Stimulated activated CD4-positive, alpha-beta T cell treated with anti-CD3 and anti-CD28 coated beads, TNF-alpha, amount 100 ng/mL, for 48 hours (primary cell): ENCODE results near the gene AHCYL2.

Source experiments
- DNase-seq, 3 donors: peaks; one replicate each; pipeline ENCODE4 v3.0.0-alpha.2; 2020; ENCODE audit warnings: low read depth in 3 of 3

AHCYL2 gene

DNA sequence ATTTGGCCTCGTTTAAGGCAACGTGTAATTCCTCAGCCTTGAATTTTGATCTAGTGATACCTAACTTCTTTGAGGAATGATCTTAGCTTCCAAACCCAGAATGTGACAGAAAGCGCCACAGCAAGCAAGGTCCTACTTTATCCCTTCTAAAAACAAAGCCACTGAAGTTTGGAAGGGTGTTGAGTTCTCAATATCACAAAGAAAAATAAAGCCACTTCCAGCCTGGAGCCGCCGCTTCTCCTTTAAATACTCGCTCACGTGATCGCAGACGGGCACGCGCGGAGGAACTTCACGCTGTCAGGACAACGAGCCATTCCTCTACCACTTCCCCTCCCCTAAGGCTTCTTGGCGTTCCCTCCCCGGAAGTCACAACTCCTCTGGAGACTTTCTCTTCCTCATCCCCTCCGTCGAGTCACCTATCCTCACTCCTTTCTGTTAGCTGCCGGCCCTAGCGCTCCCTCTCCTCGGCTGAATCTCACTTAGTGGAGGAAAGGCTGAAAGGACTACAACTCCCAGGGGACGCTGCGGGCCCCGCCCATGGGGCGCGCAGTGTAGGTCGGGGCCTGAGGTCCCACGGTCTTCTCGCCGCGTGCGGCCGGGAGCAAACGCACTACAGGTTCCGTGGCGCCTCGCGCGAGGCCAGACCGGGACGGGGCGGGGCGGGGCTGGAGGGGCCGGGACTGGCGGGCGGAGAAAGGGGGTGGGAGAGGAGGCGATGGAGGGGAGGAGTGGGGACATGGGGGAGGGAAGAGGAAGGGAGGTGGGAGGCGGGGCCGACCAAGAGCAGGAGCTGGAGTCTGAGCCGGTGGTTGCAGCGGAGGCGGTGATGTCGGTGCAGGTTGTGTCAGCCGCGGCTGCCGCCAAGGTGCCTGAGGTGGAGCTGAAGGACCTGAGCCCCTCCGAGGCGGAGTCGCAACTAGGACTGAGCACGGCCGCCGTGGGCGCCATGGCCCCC is at the start of gene AHCYL2:
Gene AHCYL2, plus strand, starts transcription at position 780 of the 955 bp plus-strand sequence.
- DNase-seq = peak; percentile 95 to 97 (median 96)

DNA sequence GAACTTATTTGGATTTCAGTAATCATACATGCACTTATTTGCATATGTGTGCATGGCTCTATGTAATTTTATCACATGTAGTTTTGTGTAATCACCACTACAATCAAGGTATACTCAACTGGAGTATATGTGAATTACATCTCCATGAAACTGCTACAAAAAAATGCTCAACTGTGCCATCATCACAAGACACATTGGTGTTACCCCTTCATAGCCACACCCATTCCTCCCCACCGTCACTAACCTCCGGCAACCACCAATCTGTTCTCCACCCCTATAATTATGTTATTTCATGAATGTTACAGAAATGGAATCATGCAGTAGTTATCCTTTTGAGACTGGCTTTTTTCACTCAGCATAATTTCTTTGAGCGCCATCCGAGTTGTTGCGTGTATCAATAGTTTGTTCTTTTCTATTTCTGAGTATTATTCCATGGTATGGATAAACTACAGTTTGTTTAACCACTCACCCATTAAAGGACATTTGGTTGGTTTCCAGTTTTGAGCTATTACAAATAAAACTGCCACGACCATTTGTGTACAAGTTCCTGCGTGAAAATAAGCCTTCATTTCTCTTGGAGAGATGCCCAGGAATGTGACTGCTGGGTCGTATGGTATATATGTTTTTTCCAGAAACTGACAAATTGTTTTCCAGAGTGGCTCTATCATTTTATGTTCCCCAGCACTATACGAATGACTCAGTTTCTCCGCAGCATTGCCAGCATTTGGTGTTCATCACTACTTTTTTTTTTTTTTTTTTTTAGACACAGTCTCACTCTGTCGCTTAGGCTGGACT is 47.7 kb upstream of the AHCYL2 start:
- DNase-seq = no peak

DNA sequence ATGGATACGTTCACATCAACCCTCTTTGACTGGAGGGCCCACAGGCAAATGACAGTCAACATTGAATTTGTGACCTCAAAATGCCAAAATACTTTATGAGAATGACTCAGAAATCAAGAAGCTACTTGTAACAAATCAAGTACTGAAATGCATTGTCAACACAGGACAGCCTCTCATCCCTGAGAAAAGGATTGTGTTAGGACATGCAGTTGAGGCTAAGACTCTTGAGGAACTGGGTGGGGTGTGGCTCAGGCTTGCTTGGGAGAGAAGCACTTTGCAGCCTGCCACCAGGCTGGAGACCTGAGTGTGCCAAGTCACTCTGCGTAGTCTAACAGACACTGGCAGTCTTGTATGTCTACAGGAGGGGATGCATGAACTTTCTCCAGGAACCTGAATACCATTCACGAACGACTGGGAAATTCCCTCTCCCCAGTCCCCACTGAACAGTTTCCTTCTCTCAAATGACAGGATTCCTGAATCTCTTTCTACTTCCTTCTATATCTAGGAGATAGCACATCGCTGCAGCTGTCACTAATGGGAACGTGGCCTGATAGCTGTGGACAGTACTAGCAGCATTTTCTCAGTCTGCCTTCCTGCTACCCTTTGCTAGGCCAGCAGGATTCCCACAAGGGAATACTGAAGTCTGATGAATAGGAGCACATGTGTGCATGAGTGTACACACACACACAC is 39.7 kb upstream of the AHCYL2 start:
- no peak for DNase-seq

DNA sequence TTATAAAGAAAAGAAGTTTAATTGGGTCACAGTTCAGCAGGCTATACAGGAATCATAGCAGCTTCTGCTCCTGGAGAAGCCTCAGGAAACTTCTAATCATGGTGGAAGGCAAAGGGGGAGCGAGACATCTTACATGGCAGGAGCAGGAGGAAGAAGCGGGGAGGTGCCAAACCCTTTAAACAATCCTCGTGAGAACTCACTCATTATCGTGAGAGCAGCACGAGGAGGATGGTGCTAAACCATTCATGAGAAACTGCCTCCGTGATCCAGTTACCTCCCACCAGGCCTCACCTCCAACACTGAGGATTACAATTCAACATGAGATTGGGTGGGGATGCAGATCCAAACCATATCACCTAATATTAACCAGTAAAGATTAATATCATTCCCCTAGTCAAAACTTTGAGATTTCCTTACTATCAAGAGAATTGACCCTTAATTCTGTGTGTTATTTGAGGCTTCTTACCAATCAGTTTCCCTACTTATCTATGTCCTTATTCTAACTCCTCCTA is 38.0 kb upstream of the AHCYL2 start:
- DNase-seq = no peak

DNA sequence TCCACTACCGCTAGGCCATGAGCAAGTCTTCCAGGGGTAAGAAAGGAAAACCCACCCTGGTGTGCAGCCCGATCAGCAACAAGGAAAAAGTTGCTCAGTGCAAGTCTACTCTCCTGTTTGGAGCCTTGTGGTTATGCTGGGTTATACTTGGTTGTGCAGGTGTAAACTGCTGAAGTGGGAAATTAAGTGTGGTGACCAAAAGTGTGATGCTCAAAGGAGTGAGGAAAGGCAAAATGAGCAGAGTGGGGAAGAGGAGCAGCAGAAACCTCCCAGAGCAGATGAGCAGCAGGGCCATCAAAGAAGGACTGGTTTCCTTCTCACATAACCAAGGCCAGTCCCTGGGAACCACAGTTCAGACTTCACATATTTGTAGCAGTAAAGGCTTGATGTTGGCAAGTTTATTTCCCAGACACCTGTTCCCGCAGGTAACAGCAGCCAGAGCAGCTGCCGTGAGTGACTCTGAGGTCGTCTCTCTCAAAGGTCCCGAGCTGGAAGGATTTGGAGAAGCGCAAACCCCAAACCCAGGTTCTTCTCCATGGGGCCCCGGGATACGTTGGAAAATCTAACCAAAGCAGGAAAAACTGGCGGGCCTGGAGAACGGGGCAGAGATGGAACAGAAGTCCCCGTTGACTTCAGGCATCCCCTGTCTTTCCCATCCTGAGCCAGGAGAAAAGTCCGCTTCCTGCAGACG is 37.0 kb upstream of the AHCYL2 start:
- DNase-seq = no peak

DNA sequence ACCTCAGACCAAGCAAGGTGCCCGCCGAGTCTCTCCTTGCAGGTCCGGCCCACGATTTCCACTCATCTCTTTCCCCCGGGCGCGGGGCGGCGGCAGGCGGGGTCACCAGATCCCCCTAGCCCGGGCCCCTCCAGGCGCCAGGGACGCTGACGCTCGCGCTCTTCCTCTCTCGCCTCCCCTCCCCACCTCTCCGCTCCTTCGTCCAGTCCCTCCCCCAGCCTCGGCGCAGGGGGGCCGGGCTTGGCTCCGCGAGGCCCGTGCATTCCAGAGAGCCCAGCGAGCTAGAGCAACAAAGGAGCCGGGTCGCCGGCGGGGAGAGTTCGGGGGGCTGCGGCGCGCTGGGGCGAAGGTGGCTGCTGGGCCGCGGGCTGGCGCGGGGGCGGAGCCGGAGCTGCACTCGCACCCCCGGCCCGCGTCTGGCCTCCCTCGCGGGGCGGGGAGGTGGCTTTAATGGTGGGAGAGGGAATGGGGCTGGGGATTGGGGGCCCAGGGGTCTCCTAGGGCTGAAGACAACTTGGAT is 36.4 kb upstream of the AHCYL2 start, which contains the start of gene SMO:
Gene SMO, plus strand, starts transcription at position 262 of the 520 bp plus-strand sequence. CDS start 519 bp downstream, outside the sequence.
- DNase-seq = no peak

DNA sequence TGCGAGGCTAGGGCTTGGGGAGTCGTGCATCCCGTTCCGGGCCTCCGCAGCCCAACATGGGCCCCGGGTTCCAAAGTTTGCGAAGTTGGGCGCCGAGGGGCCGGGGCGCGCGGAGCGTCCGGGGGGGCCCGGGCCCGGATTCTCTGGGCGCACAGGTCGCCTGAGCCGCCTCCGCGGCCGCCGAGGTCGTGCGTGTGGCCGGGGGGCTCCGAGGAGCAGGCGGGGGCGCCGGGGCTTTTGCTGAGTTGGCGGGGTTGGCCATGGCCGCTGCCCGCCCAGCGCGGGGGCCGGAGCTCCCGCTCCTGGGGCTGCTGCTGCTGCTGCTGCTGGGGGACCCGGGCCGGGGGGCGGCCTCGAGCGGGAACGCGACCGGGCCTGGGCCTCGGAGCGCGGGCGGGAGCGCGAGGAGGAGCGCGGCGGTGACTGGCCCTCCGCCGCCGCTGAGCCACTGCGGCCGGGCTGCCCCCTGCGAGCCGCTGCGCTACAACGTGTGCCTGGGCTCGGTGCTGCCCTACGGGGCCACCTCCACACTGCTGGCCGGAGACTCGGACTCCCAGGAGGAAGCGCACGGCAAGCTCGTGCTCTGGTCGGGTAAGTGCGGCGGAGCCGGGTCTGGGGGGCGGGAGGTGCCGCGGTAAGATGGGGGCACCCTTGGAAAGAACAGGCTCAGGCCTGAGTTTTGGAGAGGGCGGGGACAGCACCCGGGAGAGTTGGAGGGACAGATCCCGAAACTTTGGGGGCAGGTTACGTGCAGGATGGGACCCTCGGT is 35.8 kb upstream of the AHCYL2 start:
- no peak for DNase-seq

DNA sequence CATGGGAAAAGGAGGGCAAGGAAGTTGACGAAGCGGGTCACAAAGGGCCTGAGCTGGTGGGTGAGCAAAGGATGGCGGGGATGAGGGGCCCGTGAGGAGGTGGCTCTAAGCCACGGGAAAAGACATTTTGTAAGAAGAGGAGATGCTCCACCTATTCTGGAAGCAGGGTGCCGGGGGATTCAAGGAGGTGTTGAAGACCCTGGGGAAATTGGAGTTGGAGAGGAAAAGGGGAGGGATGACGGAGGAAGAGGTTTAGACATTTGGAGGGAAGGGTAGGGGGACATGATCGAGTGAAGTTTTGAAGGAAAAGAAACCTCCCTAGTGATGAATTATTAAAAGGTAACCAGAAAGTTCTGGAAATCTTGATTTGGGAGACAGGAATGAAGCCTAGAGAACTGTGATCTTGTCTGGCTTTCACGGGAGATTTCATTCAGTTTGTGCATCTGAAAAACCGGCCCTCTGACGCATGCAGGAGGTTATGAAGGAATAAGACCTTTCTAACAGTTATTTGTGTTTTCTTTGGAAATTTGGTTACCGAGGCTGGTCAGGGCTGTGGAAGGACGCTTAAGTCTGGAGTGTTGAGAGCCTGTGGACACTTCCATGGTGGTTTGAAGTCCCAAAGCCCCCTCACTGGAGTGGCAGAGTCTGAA is 35.0 kb upstream of the AHCYL2 start:
- no peak for DNase-seq

DNA sequence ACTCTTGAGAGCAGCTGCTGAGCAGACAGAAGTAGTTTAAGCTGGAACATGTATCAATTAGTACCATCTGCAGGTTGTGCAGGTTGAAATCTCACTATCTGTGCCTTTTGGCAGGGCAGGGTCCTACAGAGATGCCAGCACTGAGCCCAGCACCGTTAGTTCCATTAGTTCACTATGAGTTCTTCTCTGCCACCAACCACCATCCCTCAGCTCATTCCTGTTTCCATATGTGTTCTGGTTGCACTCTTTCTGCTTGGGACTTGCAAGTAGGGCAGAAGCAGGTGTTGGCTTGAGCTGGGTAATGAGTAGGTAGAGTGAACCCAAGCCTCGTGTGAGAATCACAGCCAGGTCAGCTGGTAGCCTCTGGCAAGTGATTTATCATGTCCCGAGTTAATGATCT is 33.6 kb upstream of the AHCYL2 start:
- DNase-seq = no peak

DNA sequence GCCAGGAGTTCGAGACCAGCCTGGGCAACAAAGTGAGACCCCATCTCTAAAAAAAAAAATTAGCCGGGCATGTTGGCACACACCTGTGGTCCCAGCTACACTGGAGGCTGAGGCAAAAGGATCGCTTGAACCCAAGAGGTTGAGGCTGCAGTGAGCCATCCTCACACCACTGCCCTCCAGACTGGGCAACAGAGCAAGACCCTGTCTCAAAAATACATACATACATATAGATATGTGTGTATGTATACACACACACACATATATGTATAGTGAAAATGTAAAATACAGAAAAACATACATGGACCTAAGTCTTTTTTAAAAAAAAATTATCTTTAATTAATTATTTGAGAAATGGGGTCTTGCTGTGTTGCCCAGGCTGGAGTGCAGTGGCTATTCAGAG is 30.9 kb upstream of the AHCYL2 start:
- no peak for DNase-seq

DNA sequence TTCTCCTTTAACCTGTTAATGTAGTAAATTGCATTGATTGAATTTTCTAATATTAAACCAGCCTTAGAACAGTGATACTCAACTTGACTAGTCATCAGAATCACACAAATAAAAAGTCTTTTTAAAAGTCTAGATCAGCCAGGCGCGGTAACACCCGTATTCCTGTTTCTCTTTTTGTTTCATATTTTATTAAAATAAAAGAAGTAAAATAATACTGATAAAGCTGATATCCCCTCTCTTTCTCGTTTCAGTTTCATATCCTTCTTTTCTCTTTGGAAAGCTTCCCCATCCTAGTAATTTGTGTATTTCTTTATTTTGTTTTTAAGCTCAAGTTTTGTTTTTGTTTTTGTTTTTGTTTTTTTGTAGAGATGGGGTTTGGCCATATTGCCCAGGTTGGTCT is 27.1 kb upstream of the AHCYL2 start:
- no peak for DNase-seq

DNA sequence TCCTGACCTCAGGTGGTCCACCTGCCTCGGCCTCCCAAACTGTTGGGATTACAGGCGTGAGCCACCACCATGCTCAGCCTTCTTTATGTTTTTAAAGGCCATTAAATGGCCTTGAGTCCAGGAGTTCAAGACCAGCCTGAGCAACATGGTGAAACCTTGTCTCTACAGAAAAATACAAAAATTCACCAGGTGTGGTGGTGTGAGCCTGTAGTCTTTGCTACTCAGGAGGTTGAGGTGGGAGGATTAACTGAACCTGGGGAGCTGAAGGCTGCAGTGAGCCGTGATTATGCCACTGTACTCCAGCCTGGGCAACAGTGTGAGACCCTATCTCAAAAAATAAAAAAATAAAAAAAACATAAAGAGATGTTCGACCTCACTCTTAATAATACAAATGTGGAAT is 25.4 kb upstream of the AHCYL2 start:
- no peak for DNase-seq

DNA sequence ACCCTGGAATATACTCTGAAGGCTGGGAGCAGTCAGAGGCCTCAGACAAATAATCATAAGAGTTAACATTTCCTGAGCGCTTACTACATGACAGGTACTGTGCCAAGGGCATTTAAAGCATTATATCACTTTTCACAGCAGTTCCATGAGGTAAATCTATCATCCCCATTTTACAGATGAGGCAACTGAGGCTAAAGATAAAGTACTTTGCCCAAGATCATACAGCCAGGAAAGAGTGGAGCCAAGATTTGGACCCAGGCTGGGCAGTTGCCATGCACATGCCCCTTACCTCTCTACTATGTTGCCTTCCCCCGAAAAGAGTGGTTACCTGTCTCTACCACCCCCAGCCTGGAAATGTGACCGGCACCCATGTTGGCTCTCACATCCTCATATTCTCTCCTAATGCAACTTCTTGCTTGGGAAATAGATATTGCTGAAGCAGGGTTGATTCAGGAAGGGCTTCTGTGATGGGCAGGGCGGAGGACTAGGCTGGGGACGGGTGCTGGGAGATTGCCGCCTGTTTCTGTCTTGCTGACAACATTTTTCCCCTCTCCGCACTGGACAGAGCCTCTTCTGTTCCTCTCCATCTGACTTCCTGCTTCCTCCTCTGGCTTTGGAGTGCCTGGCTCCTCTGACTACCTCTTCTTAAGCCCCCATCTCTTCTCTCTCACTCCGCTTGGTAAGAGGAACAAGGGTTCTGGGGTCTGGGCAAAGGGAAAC is 22.6 kb upstream of the AHCYL2 start:
- no peak for DNase-seq

DNA sequence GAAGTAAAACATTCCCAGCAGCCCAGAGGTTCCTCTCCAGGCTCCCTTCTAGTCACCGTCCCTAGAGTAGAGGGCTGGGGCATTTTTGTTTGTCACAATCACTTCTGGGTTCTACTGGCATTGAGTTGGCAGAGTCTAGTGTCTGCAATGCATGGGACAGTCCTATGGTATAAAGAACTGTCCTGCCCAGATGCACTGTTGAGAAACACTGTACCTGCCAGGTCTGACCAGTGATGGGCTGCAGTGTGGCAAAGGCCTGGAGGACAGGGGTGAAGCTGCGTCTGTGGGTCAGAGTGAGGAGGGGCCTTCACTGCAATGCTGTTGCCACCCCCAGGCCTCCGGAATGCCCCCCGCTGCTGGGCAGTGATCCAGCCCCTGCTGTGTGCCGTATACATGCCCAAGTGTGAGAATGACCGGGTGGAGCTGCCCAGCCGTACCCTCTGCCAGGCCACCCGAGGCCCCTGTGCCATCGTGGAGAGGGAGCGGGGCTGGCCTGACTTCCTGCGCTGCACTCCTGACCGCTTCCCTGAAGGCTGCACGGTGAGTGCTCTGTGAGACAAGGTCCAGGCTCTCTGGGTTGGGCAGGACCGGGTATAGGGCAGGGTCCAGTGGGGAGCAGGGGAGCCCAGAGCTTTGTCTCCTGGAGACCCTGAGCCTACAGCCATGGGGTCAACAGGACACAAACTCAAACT is 21.6 kb upstream of the AHCYL2 start:
- DNase-seq = no peak

DNA sequence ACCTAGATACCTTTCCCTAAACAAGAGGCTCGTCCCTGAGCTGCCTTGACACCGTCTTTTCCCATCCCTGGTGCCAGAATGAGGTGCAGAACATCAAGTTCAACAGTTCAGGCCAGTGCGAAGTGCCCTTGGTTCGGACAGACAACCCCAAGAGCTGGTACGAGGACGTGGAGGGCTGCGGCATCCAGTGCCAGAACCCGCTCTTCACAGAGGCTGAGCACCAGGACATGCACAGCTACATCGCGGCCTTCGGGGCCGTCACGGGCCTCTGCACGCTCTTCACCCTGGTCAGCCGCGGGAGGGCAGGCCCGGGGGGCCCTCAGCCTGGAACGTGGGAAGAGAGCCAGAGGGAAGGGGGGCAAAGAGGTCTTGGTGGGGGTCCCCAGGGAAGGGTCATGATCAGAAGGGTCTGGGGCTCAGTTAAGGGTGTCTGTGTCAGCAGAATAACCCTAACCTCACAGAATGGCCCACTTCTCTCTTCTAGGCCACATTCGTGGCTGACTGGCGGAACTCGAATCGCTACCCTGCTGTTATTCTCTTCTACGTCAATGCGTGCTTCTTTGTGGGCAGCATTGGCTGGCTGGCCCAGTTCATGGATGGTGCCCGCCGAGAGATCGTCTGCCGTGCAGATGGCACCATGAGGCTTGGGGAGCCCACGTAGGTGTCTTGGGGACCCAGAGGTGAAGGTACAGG is 19.6 kb upstream of the AHCYL2 start:
- DNase-seq = no peak

DNA sequence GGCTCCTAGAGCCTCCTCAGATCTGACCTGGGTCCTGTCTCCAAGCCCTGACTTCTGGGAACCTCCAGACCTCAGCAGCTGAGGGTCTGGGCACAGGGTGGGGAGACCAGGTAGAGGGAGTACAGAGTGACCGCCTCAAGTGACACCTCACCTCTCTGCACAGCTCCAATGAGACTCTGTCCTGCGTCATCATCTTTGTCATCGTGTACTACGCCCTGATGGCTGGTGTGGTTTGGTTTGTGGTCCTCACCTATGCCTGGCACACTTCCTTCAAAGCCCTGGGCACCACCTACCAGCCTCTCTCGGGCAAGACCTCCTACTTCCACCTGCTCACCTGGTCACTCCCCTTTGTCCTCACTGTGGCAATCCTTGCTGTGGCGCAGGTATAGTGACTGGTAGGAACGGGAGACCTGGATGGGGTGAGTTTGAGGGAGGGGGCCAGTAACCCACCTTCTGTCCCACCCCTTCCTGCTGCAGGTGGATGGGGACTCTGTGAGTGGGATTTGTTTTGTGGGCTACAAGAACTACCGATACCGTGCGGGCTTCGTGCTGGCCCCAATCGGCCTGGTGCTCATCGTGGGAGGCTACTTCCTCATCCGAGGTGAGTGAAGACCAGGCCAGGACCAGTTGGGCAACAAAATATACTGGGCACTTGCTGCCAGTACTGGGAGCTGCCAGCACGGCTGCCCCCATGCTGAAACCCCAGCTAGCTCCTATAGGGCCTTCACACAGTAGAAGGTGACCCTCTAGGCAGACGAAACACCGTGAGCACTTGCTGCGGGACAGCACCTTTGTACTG is 18.6 kb upstream of the AHCYL2 start:
- no peak for DNase-seq

DNA sequence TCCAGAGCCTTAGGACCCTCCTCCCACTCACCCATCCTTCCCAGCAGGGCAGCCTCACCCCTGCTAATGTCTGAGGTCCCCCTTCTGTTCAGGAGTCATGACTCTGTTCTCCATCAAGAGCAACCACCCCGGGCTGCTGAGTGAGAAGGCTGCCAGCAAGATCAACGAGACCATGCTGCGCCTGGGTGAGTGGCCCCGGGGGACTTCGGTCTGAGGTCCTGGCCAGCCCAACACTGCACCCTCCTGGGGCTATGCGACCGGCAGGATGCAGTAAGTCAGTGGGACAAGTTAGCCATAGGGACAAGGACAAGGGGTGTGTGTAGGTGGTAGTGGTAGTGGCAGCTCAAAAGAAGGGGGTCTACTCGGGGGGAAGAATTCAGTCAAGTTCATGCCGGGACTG is 16.2 kb upstream of the AHCYL2 start:
- DNase-seq = no peak
